Iris pigment epithelial cell (primary cell): ENCODE data around the gene GATA2.

Source experiments
- DNase-seq: peaks from one replicate; pipeline ENCODE4 v3.0.0-alpha.2; 2011; ENCODE audit warnings: low read depth

GATA2 gene

DNA sequence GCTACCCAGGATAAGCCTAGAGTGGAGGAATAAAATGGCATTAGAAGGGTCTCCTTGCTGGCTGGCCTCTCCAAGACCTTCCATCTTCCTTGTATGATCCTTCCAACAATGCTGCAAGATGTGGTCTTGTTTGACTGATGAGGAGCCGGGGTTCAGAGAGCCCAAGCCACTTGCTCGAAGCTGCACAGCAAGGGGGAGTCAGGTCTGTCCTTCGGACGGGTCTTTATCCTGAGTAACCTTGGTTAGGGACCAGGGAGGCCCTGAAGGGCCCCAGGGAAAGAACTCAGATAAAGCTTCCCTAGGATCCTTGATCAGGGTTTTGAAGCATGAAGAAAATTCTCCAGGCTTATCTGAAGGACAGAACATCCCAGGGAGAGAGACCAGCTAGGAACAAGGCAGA is 19.3 kb downstream of the GATA2 start:
- DNase-seq: no peak

DNA sequence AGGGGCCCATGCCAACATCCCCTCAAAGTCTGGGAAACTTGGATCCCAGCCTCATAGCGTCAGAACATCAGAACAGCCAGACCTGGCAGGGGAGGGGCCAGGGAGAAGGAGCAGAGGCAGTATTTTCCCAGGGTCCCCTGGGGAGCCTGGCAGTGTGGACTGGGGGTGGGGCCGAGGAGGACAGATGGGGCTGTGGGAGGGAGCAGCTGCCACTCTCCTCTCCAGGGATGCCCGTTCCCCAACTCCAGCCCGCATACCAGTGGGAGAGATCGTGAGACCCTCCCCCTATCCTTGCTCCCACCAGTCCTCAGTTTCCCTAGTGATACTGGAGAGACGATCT is 19.9 kb downstream of the GATA2 start:
- DNase-seq: no peak

DNA sequence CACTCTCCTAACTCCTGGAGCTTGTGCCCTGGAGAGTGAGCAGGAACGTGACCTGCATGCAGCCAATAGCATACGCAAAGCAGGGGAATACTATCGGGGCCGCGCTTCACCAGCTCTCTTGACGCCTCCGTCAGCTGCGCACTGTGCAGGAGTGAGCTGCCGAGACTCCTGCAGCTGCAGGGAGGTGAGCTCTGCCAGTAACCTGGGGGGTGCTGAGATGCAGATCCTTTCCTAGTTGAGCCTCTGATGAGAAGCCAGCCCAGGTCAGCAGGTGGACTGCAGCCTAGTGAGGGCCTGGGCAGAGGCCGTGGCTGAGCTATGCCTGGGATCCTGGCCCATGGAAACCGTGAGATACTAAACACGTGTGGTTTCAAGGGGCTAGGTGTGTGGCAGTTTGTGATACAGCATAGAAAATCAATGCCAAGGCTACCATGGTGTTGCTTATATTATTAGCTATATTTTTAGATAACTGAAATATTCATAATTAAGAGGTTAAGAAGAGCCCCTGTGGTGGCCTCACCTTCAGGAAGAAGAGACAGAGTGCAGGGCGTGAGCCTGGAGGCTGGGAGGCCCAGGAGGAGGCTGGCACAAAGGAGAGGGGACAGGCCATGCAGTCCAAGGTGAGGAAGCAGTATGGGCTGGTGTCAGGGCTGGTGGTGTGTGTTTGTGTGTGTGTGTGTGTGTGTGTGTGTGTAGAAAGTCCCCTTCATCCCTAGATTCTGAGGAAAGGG is 20.4 kb downstream of the GATA2 start:
- no peak for DNase-seq

DNA sequence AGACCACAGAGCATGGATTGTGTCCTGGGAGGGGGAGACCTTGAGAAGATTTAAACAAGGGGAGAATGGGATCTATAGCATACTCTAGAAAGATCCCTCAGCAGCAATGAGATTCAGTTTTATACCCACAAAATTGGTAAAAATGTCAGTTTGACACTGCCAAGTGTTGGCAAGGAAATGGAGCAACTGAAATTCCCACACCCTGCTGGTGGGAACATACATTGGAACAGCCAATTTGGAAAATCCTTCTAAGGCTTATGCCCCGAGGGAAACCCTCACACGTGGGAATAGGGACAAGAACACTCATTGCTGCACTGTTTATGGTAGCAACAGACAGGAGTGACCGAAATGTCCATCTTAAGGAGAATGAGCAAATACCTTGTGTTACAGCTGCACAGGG is 21.3 kb downstream of the GATA2 start:
- no peak for DNase-seq

DNA sequence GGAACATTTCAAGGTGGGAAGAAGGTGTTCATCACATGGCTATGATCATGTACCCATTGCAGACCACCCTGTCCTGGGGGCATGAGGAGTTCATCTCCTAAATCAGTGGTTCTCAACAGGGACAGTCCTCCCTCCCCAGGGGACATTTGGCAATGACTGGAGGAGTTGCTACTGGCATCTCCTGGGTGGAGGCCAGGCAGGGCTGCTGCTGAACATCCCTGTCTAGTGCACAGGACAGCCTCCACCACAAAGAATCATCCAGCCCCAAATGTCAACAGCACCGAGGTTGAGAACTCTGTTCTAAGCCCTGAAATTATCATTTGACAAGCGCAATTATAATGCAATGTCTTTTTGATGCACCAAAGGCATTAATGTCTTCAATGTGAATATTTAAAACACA is 21.9 kb downstream of the GATA2 start:
- DNase-seq: no peak

DNA sequence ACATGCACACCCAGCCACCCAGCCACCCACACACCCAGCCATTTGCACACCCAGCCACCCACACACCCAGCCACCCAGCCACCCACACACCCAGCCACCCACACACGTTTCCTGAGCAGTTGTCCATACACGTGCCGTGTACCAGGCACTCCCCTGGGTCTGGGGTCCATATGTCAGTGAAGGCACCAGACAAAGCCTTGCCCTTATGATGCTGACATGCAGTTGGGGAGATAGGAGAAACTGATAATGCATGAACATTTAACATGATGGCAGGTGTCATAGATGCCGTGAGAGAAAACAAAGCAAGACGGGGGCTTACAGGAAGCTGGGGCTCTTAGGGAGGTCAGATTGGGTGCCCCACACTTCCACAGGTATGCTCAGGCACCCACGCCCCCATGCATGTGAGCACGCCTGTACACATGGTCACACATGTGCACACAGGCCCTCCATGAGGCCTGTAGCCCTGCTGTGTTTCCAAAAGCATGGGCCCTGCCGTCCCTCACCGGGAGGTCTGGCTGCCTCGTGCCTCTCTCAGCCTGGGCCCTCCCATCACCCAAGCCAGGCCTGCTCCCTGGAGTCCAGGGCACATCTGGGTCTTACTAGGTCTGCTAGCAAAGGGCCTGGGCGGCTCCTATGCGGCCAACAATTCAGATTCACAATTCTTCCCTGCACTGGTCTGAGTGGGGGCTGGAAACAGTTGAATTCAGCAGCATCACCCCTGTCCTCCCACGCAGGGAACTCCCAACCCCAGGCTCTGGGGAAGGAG is 22.7 kb downstream of the GATA2 start:
- DNase-seq: no peak

DNA sequence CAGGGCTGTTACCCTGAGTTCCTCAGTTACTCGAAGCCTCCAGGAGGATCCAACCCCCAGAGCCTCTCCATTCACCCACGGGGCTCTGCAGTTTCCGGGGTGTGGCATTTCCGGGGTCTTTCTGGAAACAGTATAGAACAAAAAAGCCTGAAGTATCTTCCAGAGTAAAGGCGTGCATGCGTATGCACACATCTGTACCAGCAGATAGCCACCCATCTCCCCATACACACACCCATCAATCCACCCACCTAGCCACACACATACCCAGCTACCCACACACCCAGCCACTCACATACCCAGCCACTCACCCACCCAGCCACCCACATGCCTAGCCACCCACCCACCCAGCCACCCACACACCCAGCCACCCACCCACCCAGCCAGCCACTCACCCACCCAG is 23.4 kb downstream of the GATA2 start:
- no peak for DNase-seq

DNA sequence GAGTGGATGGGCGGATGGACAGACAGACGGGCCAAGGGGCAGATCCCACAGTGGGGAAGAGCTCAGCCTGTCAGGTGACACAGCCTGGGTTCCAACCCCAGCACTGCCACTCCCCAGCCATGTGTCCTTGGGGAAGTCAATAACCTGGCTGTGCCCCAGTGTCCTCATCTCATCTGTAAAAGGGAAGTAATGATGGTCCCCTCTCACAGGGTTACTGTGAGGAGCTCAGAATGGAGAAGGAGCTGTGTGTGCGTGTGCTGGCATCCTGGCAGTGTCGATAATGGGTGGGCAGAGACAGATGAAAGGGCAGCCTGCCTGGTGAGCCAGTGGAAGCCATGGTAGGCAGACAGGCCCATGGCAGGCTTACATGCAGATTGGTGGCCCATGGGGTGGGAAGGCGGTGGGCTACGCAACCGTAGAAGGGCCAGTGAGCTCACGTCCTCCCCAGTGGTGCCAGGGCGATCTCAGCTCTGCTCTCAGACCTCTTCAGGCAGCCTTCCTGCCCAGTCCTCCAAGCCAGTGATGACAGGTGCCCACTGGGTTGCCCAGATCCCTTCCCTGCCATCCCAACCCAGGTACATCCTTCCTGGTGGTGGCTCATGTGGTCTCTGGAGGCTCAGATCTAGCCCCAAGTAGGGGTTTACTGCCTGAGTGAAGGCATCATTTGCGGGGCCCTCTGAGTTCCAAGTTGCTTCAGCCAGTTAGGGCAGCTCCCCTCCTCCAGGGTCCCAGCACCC is 24.0 kb downstream of the GATA2 start:
- no peak for DNase-seq

DNA sequence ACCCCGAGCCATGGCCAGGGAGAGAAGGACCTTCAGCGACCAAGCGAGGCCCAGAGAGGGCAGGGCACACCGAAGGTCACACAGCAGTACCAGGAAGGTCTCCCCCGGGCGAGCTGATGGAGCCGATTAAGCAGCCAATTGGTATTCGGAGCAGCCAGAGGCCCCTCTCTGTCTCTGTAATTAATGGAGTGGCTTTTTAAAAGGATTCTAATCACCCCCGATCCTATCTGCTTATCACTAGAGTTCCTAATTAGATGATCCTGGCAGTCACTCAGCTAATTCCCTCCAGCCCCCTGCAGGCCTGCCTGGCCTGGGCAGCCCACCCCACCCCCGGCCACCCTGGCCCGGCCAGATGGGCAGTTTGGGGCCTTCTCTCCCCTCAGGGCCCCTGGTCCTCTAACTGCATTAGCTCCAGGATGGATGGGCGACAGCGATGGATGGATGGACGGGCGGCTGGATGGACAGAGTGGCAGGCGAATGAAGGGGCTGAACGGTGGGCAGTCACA is 24.7 kb downstream of the GATA2 start:
- DNase-seq: no peak

DNA sequence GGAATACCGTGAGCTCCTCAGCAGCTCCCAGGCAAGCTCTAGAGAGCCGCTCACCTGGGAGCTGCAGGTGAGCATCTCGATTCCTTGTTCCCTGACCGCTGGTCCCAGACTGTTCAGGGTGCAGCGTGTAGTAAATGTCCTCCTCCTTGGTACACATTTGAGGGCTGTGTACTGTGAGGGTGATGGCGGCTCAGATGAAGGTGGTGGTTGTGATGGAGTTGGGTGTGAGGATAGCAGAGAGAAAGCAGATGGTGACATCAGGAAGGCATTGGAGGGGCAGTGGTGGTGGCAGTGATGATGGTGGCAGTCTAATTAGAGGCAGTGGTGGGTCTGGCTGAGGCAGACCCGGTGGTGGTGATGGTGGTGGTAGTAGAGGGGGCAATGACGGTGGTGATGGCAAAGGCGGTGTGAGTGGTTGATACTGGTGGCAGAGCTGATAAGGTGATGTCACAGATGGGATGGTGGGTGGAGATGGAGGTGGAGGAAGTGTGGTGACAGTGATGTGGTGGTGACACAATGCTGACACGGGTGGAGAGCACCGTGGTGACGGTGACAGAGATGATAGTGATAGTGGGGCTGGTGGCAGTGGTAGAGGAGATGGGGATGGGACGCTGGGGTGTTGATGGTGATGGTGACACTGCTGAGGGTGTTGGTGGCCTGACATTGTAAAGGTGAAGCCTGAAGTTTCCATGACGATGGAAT is 26.0 kb downstream of the GATA2 start, which contains the start of gene DNAJB8:
DNAJB8 (minus strand) TSS at position 51 of the 702 bp plus-strand sequence. CDS start 3,645 bp downstream, outside the sequence.
- no peak for DNase-seq

DNA sequence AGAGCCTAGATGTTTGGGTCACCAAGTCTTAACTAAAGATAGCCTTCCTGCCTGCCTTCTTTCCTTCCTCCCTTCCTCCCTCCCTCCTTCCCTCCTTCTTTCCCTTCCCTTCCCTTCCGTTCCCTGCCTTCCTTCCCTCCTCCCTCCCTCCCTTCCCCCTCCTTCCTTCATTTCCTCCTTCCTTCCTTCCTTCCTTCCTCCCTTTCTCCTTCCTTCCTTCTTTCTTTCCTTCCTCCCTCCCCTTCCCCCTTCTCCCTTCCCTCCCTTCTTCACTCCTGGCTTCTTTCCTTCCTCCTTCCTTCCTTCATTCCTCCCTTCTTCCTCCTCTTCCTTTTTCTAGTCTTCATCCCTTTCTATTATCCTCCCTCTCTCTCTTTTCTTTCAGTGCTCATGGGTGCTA is 28.3 kb downstream of the GATA2 start:
- DNase-seq: no peak

DNA sequence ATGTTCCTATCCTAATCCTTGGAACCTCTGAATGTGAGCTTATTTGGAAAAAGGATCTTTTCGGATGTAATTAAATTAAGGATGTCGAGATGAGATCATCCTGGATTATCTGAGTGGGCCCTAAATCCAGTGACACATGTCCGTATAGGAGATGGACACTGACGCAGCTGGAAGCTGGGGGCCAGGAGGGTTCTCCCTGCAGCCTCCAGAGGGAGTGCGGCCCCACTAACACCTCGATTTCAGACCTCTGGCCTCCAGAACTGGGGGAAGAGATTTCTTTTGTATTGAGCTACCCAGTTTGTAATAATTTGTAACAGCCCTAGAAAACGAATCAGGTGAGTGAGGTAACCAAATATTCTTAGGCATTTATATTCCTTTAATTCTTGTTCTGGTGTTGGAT is 28.8 kb downstream of the GATA2 start:
- no peak for DNase-seq

DNA sequence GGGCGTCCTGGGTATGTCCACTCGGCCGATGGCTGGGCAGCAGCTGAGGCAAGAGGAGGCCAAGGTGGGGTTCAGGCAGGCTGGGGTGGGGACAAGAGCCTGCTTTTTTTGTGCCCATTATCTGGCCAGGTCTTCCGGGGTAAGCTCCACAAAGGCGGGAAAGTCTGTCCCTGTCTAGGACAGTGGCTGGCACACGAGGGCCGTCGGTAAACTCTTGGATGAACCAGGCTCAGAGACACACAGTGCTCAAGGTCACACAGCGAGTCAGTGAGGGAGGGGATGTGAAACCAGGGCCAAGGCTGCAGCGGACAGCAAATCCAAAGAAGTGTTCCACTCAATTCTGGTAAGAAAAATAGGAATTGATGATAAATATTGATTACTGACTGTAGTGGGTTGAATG is 29.2 kb downstream of the GATA2 start:
- DNase-seq: no peak

DNA sequence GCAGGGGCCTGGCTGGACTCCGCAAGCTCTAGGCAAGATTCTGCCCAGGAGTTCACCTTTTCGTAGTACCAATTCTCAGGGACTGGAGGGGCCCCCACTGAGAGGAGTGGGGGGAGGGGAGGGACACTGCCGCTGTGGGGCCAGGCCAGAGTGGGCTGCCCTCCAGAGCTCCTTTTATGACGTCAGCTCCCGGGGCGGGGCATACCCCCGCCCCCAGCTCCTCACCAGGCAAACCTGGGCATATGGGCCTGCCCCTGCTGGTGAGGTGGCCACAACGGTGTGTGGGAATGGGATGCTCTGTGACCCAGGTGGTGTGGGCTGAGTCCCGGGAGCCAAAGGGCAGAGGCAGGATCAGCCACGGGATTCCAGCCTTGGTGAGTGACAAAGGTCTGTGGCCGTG is 29.6 kb downstream of the GATA2 start:
- no peak for DNase-seq

DNA sequence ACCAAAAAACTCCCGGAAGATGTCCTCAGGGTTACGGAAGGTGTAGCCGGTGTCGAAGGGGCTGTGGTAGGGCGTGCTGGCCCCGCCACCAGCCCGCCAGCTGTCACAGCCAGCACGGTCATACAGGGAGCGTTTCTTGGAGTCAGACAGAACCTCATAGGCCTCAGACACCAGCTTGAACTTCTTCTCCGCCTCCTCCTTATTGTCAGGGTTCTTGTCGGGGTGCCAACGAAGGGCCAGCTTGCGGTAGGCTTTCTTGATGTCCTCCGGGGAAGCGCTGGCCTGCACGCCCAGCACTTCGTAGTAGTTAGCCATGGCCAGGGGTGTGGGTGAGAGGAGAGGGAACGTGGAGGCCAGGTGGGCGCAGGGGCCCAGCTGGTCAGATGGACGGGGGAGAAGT is 30.1 kb downstream of the GATA2 start:
- no peak for DNase-seq

DNA sequence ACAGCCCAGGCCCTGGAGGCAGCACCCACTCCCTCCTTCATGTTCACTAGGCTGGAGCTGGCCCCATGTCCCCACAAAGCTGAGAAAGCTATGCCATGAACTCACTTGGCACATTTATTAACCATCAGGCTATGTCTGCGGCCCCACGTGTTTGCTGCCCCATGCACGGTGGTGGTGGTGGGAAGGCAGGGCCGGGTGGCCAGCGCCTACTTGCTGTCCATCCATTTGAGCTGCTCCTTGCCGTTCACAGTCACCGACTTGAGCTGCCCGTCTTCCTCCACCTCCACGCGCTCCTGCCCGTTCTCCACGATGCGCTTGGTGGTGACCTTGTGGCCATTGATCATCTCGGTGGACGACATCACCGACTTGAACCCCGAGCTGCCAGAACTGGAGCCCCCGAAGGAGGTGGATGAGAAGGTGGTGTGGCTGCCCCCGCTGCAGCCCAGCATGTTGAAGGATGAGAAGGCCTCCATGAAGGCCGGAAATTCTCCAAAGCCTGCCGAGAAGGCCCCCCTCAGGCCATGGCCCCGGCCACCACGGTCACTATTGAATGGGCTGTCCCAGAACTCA is 30.6 kb downstream of the GATA2 start:
- DNase-seq: no peak

DNA sequence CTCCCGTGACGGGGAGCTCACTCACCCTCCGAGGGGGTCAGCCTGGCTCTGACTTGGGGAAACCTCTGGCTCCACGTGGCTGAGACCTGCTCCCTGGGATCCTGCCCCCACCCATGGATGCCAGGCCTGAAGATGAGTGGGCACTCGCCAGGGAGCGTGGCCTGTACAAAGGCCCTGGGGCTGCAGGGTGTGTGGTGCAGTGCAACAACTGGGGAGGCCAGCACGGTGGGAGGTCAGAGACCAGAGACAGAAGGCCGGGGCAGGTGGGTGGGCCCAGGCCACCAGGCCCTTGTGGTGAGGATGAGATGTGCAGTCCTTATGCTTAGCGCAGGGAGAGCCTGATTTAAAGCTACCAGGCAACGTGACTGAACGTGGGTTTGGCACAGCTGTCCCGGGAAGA is 31.3 kb downstream of the GATA2 start:
- DNase-seq: no peak

DNA sequence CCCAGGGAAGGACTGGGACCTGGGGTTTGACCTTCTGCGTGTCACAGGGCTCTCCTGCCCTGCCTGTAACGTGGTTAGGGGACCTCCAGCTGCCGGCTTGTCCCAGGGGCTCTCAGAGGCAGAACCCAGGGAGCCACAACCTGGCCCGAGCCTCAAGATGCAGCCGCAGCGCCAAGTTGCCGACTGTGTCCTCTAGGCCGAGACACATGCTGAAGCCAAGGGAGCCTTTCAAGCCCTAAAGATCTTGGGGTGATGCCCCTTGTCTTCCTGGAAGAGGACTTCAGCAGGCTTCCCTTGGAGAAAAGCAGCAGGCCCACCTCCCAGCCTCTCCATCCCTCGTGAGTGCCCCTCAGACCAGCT is 33.6 kb downstream of the GATA2 start:
- DNase-seq: no peak

DNA sequence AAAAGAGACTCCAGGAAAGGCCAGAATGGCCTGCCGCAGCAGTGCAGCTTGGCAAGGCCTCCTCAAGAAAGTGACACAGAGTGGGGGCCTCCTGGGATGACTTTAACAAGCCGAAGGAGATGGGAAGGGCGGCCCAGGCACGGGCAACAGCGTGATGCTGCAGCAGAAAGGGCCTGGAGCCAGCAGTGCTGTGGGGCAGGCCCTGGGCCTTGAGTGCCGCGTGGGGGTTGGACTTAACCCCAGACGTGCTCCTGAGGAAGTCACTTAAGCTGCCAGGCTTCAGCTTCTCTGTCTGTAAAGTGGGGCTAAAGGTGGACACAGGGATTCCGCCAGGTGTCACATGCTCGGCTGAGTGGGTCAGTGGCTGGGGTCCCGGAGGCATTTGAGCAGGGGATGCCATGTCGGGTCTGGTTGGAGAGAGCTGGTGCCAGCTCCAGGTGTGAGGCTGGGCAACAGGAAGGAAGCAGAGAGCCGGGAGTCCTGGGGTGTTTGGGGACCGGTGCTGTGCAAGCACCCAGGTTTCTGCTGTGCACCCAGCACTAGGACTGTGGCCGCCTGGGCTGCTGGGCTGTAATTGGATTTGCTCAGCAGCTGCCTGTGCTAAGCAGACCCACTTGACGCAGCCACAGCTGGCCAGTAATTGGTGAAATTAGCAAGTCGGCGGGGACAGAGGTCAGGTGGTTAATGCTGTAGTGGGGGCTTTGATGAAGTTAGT is 34.1 kb downstream of the GATA2 start:
- DNase-seq: no peak

DNA sequence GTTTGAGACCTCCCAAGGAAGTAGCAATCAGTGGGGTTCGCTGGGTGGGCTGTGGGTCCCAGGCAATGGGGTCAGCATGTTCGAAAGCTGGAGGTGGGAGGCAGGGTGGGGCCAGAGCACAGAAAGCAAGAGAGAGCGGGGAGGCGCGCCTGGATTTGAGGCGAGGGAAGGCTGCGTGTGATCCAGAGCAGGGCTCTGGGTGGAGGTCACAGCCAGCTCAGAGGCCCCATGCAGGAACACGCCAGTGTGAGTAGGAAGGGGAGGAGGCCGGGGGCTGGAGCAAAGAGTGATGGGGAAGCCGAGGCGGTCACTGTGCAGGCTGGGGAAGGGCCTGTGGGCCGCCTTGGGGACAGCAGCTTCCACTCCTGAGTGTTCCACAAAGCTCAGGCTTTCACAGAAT is 35.1 kb downstream of the GATA2 start:
- no peak for DNase-seq
